Breast epithelium (tissue), 3 donors: Measurements from ENCODE around the gene MYO1E.

ENCODE experiments used
- CTCF ChIP-seq, 3 donors: fragments of 450-650 bp; IDR thresholded peaks; one replicate each; pipeline ENCODE4 v1.5.1; 2016 to 2017; ENCODE audit warnings: antibody characterized with exemption in 3 of 3, mild to moderate bottlenecking in 3 of 3, moderate library complexity in 3 of 3
- POLR2A ChIP-seq: fragments of 450-650 bp; IDR thresholded peaks from one replicate; pipeline ENCODE4 v1.6.1; 2016; ENCODE audit warnings: antibody characterized with exemption, mild to moderate bottlenecking, moderate library complexity

- TF ChIP-seq CTCF (IDR thresholded peaks at IDR 0.05) (no peak), POLR2A (no peak)
Observed at GRCh38 chr15:59111251-59111650, 261.4 kb downstream of the MYO1E start.
